ENCODE results near the gene KCTD17.

Gene KCTD17

DNA sequence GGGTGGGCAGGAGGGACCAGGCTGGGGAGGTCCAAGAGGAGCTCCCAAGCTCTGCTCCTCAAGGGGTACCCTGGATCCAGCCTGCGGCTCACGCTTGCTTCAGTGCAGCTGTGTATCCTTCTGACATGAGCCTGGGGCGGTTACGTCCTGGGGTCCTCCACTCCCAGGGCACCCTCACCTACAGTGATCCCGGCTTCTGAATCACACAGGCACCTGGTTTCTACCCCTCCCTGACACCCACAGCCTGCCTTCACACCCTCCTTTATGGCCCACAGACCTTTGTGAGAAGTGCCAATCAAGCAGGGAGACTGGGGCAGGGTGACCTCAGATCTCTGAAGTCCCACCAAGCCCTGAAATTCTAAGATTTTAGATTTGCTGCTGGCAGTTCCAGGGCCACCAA lies 30.5 kb upstream of the KCTD17 start:
- no peak for DNase-seq (ENCODE audit: low spot score)

DNA sequence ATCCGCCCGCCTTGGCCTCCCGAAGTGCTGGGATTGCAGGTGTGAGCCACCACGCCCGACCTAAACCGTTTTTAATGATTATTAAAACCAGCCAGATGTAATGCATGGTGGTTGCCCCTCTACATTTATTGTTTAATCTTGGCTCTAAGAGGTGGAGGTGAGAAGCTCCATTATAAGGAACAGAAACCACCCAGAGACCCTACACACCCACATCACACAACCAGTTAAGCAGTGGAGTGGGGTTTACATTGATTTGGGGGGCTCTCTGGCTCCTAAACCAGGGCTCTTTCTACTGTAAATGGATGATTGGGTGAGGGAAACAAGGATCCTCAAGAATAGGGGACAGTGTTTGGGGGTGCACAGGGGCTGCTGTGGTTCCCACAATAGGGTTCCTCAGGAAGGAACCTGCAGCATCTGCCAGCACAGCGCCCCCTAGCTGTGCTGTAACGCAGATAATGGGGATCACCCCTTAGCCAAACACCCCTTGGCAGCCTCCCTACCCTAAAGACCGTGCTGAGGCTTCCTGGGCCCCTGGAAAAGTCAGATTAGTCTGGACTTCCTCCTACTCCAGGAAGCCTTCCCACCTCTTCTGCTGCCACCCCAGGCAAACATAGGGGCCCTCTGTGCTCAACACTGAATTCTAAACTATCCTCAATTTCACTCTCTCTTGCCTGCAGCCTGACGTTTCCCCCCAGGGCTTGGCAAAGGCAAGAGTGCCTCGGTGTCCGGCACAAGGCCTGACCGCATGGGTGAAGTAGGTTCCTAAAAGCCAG lies 29.6 kb upstream of the KCTD17 start:
- DNase-seq (ENCODE audit: low spot score), result no peak

DNA sequence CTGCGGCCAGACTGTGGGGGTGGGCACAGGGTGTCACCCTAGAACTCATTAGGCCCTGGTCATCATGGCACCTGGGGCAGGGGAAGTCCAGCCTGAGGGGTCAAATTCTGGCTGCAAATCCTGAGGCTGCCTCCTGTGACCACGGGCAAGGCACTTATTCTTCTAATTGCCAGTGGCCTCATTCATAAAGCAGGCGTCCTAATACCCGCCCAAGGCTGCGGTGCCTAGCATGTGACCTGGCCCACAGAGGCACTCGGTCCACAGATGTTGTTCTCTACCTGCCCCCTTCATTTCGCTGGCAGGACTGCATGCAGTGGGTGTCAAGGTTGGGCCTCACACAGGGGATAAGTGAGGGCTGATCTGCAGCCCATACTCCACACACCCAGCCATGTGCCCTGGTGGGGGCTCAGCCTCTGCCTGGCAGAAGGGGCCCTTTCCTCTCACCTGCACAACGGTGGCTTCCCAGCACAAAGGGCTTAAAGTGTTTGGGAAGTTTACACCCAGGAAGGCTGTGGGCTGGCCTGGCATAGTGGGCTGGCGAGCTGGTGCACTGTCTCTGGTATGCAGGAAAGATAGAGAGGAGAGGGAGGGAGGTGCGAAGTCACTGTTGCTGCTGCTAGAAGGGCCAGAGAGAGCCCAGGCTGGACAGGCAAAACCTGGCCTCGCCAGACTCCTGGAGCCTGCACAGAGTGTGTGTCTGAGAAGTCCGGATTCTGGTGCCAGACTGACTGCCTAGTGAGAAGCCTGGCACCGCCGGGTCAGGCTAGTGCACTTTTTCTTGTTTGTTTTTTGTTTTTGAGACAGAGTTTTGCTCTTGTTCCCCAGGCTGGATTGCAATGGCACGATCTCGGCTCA lies 28.8 kb upstream of the KCTD17 start:
- no peak for DNase-seq (ENCODE audit: low spot score)

DNA sequence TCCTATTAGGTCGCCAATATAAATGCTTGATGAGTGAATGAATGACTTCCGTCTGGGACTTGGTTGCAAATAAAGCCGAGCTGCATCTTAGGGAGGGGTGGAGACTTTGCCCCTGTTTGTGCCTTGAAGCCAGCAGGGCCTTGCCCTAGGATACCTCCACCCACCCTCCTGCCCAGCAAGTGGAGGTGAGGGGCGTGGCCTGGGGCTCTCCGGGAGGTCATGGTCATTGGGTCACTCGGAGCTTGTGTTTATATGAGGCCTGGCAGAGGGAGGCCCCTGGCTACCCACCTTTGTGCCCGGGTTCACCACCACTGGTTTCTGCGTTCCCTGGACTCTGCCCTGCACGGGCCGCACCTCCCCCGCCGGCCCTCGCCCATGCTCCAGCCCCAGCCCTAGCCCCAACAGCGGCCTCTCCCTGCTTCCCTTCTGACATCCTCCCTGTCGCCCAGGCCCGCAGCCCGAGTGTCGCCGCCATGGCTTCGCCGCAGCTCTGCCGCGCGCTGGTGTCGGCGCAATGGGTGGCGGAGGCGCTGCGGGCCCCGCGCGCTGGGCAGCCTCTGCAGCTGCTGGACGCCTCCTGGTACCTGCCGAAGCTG lies 27.7 kb upstream of the KCTD17 start:
- no peak for DNase-seq (ENCODE audit: low spot score)

DNA sequence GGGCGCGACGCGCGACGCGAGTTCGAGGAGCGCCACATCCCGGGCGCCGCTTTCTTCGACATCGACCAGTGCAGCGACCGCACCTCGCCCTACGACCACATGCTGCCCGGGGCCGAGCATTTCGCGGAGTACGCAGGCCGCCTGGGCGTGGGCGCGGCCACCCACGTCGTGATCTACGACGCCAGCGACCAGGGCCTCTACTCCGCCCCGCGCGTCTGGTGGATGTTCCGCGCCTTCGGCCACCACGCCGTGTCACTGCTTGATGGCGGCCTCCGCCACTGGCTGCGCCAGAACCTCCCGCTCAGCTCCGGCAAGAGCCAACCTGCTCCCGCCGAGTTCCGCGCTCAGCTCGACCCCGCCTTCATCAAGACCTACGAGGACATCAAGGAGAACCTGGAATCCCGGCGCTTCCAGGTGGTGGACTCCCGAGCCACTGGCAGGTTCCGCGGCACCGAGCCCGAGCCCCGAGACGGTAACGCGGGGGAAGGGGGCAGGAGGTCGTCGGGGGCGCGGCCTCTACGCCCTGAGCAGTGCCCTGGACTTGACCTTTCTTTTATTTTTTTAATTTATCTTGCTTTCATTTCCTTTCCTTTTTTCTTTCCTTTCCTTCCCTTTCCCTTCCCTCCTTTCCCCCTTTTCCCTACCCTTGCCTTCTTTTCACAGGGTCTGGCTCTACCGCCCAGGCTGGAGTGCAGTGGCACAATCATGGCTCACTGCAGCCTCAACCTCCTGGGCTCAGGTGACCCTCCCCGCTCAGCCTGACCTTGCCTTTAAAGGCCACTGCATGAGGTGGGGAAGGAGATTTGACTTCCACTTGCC lies 27.0 kb upstream of the KCTD17 start:
- DNase-seq (ENCODE audit: low spot score), result no peak

DNA sequence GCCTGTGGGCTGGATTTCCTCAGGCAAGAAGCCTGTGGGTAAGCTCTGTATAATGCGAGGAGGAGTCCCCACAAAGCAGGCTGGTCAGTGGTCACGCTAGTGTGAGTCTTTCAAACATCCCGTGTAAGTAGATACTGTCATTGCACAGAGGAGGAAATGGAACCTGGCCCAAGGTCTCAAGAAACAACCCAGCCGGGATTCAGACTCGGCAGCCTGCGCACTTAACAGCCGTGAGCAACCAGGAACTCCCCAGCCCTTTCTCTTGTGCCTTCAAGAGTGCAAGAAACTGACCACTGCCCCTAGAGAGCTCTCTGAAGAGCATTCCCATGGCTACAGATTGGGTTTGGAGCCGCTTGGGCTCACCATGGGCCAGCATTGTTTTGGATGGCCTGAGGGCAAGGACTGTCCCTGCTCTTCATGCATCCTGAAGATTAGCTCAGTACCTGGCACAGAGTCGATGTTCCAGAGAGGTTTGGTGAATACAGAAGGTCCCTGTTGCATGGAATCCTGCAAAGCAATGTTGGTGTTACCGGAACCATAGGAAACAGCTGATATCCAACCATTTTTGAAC lies 26.0 kb upstream of the KCTD17 start:
- no peak for DNase-seq (ENCODE audit: low spot score)

DNA sequence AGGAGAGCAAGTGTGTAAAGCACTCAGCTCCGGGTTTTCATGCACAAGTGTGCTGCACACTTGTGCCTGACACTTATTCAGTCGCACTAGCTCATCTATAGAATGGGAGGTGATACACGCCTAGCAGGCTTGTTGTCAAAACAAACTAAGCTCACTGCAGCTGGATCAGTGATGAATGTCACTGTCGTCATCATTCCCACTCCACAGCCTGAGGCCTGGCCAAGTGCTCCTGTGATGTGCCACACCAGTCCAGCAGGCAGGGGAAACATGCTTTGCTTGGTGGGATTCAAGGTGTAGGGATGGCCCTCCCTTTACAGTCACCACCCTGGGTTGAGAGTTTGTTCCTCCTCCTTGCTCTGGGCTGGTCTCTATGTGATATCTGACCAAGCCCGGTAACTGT lies 25.2 kb upstream of the KCTD17 start:
- DNase-seq (ENCODE audit: low spot score), result no peak

DNA sequence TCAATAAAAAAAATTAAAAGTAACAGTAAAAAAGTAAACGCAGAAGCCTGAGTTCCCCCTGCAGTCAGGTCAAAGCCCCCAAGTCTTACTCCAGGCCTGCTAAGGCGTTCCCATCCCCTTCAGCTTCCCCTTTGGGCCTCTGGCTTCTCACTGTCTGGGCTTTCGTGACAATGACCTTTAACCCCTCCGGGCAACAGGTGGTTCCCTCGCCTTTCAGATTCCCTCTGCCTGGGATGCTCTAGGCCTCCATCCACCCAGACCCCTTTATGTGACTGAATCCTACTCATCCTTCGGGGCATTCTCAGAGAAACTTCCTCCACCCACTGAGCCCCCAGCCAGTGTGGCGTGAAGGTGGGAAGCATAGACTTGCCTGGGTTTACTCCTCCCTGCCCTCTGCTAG lies 24.0 kb upstream of the KCTD17 start:
- DNase-seq (ENCODE audit: low spot score), result no peak

DNA sequence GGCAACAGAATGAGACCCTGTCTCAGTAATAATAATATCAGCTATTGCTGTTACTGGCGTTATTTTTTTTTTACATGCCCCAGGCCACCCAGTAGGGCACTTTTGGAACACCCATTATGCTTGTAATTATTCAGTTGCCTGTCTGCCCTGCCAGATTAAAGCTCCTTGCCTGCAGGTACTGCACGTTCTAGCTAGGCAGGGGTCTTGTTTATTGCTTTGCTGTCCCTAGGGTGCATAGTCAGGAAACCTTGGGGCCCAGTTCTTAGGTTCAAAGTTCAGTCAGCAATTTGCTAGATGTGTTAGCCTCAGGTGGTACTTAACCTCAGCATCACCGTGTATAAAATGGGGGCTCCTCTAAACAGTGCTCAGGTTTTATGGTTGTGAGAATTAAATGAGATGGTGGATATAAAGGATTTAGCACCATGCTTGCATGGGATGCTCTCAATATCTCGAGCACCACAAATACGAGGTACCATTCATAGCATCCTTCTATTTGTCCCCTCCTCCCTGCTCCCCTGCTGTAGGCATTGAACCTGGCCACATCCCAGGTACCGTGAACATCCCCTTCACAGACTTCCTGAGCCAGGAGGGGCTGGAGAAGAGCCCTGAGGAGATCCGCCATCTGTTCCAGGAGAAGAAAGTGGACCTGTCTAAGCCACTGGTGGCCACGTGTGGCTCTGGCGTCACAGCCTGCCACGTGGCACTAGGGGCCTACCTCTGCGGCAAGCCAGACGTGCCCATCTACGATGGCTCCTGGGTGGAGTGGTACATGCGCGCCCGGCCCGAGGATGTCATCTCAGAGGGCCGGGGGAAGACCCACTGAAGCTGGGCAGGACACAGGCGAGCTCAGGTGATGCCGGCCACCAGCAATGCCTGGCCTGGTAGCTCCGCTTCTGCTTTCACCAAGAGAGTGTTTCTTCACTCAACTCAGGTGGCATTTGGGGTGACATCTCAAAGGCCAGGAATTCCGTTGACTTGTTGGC lies 22.6 kb upstream of the KCTD17 start:
- no peak for DNase-seq (ENCODE audit: low spot score)

DNA sequence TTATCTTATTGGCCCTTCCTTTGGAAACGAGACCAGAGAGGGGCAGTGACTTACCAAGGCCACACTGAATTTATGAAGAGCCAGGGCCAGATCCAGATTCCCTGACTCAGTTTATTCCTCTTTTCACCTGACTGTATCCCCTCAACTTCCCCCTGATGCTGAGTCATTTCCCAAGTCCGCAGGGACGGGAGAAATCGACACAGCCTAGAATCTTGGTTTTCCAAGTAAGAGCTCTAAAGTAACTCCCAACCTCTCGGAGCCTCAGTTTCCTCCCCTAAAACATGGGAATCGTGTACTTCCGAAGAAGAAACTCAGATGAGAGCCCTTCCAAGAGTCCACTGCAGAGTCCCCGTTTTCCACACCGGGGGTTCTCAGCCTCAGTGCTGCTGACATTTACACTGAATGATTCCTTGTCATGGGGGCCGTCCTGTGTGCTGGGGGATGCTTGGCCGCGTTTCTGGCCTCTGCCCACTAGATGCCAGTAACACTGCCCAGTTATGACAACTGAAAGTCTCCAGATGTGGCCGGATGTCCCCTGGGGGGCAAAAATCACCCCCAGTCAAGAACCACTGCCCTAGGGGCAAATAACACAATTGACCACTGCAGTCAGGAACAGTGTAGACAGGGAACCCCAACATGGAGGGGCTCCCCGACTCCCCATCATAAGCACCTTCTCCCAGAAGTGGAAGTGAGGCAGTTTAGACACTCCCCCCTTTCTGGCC lies 20.8 kb upstream of the KCTD17 start:
- DNase-seq (ENCODE audit: low spot score), result no peak

DNA sequence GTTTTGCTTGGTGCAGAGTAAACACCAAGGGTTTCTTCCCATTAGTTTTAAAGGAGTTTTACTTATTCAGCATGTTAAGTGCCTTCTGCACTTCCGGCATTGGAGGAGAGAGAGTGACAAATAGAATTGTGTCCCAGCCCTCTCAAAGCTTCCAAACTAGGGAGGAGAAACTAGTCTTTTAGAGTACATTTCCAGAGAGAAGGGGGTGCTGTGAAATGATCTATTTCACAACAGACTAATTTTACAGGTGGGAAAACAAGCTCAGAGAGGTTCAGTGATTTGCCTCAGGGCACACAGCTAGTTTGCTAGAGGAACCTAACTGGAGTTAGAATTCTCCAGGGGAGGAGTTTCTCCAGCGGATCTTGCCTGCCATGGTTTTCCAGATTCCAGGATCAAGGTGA lies 19.4 kb upstream of the KCTD17 start:
- no peak for DNase-seq (ENCODE audit: low spot score)

DNA sequence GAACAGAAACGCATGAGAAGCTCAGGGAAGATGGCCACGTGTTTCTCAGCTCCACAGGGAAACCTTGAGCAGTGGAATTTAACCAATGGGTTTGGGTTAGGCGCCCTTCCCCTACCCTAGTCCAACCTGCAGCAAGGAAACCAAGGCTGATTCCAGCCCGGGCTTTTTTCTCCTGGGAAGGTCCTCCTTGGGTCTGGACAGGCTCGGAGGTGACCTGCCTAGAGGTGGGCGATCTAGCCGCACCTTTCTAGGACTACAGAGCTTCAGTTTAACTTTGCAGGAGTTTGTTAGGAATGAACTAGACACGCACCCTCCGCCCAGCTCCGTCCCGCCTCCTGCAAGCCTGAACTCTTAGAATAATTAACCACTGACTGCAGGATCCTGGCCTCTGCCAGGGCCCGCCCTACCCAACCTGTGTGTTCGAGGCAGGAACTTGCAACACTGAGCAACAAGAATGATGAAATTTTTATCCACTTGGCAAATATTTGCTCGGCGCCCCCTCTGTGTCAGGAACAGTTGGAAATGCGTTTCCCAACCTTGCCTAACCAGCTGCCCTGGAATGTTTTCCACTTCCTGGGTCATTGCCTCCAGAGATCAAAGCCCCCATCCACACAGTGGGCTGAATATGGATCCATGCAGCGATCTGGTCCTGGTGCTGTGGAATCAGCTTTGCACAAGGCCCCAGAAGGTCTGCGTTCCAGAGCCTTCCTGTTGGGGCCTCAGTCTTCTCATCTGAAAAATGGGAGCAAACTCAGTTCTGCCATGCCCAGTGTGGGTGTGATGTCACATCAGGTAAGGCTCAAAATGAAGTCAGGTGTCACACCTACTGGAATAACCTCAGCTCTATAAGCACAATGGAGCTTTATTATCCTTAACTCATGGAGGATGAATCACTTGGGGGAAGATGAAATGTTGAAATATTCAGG lies 18.7 kb upstream of the KCTD17 start:
- peak; percentile 82 for DNase-seq (ENCODE audit: low spot score)

DNA sequence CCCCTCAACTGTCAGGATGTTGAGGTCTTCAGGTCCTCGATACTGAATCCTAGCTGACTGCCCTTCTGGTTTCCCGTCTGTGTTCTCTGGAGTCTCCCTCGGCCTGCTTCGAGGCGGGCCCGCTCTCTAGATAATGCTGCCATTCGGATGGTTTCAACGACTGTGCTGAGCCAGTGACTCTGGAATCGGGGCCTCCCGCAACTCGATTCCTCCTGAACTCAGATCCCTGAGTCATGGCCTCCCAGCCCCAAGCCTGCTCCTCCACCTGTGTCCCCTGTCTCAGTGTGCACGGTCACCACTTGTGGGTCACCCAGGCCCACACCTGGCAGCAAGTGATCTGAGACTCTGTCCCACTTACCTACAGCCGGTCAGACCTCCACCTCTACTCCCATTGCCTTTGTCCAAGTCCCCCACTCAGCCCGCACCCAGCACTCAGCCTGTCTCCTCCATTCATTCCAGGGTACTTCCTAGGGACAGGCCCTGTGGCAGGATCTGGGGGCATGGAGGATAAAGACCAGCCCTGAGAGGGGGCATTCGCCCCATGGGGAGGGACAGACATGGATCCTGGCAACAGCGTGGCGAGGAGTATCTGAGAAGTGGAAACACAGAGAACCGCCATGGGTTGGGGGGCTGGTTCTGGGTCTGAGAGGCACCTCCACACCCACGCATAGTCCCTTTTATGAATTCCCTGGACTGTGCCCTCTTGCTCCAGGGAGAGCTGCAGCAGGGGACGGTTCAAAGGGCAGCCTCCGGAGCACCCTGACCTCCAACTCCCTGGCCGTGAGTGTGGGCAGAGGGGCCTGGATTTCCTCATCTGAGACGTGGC lies 17.7 kb upstream of the KCTD17 start:
- DNase-seq (ENCODE audit: low spot score), result no peak

DNA sequence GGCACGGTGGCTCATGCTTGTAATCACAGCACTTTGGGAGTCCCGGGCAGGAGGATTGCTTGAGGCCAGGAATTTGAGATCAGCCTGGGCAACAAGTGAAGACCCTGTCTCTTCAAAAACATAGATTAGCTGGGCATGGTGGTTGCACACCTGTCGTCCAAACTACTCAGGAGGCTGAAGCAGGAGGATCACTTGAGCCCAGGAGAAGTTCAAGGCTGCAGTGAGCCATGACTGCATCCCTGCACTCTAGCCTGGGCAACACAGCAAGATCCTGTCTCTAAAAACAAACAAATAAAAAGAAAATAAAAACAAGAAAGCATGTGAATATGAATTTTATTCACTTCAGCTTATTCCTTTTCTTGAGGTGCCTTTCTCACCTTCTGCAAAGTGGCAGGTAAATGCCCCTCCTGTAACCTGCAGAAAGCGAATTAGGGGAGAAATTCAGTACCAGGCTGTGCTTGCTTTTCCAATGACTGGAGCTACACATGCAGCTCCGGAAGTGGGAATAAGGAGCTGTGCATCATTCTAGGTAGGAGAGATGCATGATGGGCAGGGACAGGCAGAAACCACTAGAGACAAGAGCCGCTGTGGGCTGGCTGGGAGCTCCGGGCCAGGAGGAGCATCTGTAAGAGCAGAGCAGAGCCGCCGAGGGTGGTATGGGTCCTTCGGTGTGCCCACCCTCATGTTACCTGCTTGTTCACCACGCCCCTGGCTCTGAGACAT lies 14.7 kb upstream of the KCTD17 start:
- DNase-seq (ENCODE audit: low spot score), result no peak

DNA sequence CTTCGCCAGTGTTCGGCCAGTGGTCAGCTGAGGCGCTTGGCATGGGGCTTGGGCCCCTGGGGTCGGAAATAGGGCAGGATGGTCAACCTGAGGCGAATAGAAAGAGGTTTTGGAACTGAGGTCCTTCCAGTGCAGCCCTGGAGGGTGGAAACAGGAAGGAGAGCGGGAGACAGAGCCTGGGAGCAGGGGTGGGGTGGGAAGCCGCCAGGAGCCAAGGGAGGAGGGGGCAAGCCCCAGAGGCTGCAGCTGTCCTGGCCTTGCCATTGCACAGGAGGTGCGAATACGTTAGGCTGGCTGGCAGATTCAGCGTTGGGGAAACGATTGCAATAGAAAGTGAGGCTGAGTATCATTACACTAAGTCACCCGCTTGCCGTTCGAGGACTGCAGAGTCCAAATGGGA lies 13.9 kb upstream of the KCTD17 start:
- no peak for DNase-seq (ENCODE audit: low spot score)

DNA sequence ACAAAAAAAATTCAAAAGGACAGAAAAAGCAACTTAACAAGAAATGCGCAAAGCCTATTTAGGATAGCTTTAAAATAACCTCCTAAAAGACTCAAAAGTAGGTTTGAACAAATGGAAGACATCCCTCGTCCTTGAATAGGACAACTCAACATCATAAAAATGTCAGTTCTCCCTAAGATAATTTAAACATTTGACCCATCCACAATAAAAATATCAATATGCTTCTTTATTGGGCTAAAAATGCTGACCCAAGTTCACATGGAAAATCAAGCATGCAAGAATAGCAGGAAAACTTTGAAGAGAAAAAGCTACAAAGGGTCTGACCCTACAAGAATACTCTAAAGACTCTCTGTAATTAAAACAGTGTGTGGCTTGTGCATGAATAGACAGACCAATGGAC lies 12.1 kb upstream of the KCTD17 start:
- no peak for DNase-seq (ENCODE audit: low spot score)

DNA sequence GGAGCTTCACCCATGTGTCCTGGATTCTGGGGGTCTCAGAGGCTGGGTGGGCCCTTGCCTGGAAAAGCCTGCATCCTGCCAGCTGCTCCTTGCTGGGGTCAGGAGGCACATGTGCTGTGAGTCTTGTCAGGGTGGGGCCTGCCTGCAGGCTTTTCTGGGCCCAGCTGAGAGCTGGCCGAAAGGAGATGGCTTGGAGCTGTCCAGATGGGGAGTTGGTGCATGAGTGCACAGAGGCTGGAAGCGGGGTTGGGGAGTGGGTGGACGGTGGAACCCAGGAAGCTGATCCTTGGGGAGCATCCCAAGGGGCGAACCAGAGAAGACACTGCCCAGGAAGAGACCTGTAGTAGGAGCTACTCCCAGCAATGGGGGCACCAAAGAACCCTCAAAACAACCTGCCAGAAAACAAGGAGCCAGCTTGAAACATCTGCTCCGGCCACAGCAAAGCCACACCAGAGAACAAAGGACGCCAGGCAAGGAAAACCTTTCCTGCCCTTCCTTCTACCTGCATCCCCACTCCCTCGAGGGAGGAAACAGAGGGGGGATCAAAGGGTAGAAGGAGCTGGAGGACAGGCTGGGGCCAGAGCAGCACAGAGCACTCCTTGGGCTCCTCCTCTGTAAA lies 8.2 kb upstream of the KCTD17 start:
- DNase-seq (ENCODE audit: low spot score), result no peak
